Measurements from ENCODE around the gene RALGAPA2.
"Not testable (repeated sequence)": the region's sequence is repeated elsewhere in the genome, so short reads cannot be mapped to it uniquely, and the experiment has no call there.

Gene RALGAPA2

GRCh38 chr20:20543348-20543747, 169.1 kb downstream of the RALGAPA2 start:
- DNase-seq (ENCODE audit: low read depth in 2 of 2) = not testable (repeated sequence)

DNA sequence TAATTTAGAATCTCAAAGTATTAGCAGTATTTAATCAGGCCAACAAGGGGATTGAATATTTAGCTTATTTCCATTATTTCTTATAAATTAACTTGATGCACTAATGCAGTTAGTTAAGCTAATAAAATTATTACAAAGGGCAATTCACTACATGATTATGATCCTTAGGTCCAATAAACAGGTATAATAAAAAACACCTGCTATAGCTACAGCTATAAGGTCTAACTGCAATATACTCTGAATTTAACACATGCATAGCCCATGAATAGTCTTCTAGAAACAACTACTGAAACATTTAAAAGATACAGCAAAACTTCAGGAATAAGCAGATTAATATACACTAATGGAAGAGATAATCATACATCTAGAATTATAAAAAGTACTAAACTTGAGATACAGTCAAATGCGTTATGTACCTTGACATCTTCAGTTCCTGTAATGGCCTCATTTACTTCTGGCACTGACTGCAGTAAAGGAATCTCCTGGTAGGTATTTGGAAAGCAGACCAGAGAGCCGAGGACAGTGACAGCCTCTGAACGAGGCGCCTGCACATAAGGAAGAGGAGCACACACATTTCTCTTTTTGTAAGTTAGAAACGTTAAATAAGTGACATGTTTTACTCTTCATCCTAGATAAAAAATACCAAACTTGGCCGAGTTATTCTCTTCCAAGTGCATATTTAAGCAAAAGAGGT, 176.1 kb downstream of the RALGAPA2 start:
- DNase-seq (ENCODE audit: low read depth in 2 of 2) = no peak

- no peak for DNase-seq (ENCODE audit: low read depth in 2 of 2)
Observed at GRCh38 chr20:20535051-20535450, 177.4 kb downstream of the RALGAPA2 start.

DNA sequence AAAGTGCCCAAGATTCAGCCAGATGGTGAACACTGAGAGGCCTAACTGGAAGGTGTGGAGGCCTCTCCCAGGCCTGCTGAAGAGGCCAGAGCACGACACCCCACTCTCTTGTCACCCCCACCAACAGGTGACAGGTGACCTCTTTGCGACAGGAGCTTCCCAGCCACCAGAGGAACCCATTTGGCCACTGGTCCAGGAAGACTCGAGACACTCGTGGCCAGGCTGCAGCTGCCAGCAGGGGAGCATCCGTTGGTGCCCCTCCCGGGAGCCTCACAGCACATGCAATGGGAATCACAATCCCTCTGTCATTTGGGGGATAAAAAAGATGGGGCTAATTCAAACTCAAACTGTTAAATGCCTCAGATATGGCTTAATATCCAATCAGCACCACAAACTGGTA, 181.2 kb downstream of the RALGAPA2 start:
- DNase-seq (ENCODE audit: low read depth in 2 of 2) = no peak

- DNase-seq (ENCODE audit: low read depth in 2 of 2) = no peak
Observed at GRCh38 chr20:20530428-20531151, 181.9 kb downstream of the RALGAPA2 start.

GRCh38 chr20:20529597-20529996, 182.8 kb downstream of the RALGAPA2 start:
- no peak for DNase-seq (ENCODE audit: low read depth in 2 of 2)

- no peak for DNase-seq (ENCODE audit: low read depth in 2 of 2)
Observed at GRCh38 chr20:20528861-20529260, 183.6 kb downstream of the RALGAPA2 start.

DNA sequence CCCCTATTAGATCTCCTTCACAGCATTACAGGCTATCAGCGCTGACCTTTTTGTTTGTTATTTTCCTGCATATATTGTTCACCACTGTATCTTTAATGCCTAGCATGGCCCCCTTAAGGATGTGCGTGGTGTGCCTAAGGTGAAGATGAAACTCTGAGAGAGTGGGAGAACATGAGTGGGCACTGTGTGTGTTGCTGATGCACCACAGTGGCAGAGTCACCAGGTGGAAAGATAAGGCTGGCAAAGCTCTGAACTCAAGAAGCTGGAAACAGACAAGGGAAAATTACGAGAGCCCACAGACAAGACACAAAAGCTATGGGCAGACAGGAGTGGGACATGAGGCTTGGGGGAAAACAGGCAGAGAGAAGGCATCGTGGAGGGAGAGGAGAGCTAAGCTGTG, 184.8 kb downstream of the RALGAPA2 start:
- DNase-seq (ENCODE audit: low read depth in 2 of 2) = no peak

DNA sequence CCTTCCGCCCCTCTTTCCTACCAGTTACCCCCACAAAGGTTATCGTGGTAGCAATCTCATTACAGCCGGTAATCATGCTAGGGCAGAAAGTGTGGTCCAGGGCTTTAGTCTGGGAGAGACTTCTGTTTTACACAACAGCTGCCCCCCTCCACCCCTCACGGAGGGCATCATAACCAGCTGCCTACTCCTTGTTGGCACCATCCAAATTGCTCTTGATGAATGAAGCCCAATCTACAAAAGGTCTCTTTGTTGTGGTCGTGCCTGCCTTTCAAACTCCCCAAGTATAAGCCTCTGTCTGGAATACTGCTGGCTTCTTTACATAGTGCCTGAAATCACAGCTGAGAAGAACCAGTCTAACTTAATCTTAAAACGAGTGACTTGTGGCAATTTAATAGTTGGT, 186.7 kb downstream of the RALGAPA2 start:
- DNase-seq (ENCODE audit: low read depth in 2 of 2) = no peak

- DNase-seq (ENCODE audit: low read depth in 2 of 2) = no peak
Observed at GRCh38 chr20:20525214-20525613, 187.2 kb downstream of the RALGAPA2 start.

GRCh38 chr20:20524756-20525155, 187.7 kb downstream of the RALGAPA2 start:
- DNase-seq (ENCODE audit: low read depth in 2 of 2) = no peak

GRCh38 chr20:20521736-20522135, 190.7 kb downstream of the RALGAPA2 start:
- no peak for DNase-seq (ENCODE audit: low read depth in 2 of 2)

- DNase-seq (ENCODE audit: low read depth in 2 of 2) = no peak
Observed at GRCh38 chr20:20520776-20521175, 191.7 kb downstream of the RALGAPA2 start.

GRCh38 chr20:20519269-20519668, 193.2 kb downstream of the RALGAPA2 start:
- no peak for DNase-seq (ENCODE audit: low read depth in 2 of 2)

DNA sequence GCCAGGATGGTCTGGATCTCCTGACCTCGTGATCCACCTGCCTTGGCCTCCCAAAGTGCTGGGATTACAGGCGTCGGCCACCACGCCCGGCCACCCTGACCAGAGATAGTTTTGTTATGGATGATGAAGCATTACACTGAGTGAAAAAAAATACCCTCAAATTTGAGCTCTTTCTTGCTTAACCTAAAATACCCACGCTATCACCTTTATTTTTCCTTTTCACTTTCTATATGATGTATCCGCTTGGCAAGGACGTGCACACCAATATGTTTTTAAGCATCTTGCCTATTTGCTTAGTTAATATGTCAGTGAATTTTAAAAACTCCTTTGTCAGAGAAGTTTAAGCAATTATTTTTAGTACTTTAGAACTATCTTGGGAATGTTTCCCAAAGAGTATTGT, 194.2 kb downstream of the RALGAPA2 start:
- no peak for DNase-seq (ENCODE audit: low read depth in 2 of 2)

DNA sequence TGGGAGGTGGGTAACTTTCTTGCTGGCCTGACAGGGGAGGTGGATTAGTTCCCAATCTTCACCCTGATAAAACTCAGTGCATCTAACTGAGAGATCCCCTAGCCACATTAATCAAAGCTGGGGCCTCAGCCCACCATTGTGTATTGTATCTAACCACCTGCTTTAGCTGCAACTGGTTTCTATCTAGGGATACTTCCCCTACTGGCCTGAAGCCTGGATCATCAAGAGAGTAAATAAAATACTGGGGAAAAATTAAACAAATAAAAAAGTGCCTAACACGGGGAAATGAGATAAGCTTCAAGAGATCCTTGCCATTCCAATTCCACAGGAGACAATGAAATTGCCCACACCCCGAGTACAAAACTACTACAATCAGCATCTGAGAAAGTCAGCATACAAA, 195.1 kb downstream of the RALGAPA2 start:
- no peak for DNase-seq (ENCODE audit: low read depth in 2 of 2)

DNA sequence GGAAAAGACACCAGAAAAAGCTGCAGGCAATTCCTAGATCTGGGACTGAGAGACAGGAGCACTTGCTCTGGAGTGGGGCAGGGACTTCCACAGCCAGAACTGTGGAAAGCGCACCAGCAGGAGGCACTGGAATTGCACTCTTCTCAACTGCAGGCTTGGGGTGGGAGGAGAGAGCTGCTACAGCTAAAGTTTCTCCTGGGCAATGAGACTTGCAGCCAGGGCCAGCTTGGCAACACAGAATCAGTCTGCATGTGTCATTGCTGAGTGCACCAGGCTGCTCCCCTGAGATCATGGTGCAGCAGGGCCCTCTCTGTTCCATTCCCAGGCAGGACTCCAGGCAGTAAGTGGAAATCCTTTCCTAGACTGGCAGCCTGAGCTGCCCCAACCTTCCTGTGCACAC, 198.7 kb downstream of the RALGAPA2 start:
- DNase-seq (ENCODE audit: low read depth in 2 of 2) = no peak

DNA sequence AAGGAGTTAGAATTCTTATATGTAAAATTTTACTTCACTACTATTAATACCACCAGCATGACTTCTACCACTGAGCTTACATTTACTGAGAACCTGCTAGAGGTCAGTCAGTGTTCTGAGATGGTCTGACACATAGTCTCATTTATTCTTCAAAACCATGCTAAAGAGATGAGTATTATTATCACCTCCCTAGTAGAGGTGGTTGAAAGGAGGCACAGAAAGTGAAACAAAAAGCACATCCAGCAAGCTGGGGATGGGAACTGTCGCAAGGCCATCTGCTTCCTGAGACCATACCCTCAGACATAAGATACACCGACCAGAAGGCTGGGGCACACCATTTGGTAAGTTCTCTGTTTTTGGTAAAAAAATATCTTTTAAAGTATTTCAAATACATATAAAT, 206.9 kb downstream of the RALGAPA2 start:
- DNase-seq (ENCODE audit: low read depth in 2 of 2) = no peak

GRCh38 chr20:20503777-20504530, 208.5 kb downstream of the RALGAPA2 start:
- no peak for DNase-seq (ENCODE audit: low read depth in 2 of 2)

GRCh38 chr20:20501128-20501527, 211.3 kb downstream of the RALGAPA2 start:
- DNase-seq (ENCODE audit: low read depth in 2 of 2) = no peak

GRCh38 chr20:20500312-20500711, 212.1 kb downstream of the RALGAPA2 start:
- DNase-seq (ENCODE audit: low read depth in 2 of 2) = no peak

- DNase-seq (ENCODE audit: low read depth in 2 of 2) = no peak
Observed at GRCh38 chr20:20499439-20499838, 213.0 kb downstream of the RALGAPA2 start.

Data from stimulated activated CD4-positive, alpha-beta T cell treated with anti-CD3 and anti-CD28 coated beads, Interleukin-1b, Interleukin-23, amount 100 ng/mL, for 4 hours (primary cell).